GM21737 (cell line): ENCODE results near the gene CNTRL.
"Not testable (repeated sequence)": the region's sequence is repeated elsewhere in the genome, so short reads cannot be mapped to it uniquely, and the experiment has no call there.

Source experiments
- ATAC-seq: cut with Tn5 transposase; IDR thresholded peaks from one replicate; pipeline ENCODE4 v1.9.1; 2021; ENCODE audit warnings: mild to moderate bottlenecking, moderate library complexity; ENCODE audit not compliant: unreplicated experiment

Gene CNTRL

DNA sequence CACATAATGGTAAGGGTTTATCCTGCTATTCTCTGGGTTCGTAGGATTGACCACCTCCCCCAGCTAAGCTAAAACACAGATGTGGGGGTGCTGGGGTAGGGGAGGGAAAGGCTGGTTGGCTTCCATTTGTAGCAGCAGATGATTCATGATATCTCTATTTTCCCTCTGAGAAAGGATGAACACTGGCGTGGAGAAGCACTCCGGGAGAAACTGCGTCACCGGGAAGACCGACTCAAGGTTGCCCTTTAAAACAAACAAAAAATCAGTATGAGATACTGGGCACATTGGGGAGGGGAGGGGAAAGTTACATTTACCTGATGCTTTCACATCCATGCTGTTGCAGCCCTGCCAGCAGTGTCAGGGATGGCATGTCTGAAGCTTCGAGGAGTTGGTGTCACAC lies 98.7 kb downstream of the CNTRL start:
- ATAC-seq, result no peak

- ATAC-seq, result no peak
These were observed 104.1 kb downstream of the CNTRL start for GRCh38 chr9:121178676-121179372.

GRCh38 chr9:121179373-121179721 lies 104.6 kb downstream of the CNTRL start:
- not testable (repeated sequence) for ATAC-seq

DNA sequence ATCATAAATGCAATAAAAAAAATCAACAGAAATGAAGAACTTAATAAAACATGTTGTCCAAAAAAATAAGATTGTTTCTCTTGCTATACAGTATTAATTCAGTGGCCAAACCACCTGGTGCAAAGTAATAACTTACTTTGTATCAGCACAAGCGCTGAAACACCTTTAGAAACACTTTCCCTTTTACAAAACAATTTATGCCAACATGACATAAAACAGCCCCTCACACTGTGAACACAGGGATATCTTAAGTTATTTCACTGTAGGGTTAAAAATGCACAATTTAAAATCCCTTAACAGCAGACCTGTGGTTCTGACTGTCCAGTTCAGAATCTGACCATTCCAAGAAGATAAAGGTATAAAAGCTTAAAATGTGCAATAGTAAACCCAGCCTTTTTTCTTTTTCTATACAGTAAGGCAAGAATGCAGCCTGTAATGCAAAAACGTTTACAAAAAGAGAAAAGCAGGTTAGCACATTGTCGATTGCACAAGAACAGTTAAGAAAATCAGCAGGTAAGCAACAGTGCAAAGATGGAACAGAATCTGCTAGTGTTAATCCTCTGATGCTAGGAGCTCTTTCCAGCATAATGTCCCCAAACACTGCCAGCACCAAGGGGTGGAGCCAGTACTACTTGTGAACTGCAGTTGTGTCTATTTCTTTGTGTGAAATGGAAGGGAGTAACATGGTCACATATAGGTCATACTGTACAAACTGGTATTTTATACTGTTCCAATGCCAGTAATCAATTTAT lies 105.4 kb downstream of the CNTRL start:
- ATAC-seq, result no peak

DNA sequence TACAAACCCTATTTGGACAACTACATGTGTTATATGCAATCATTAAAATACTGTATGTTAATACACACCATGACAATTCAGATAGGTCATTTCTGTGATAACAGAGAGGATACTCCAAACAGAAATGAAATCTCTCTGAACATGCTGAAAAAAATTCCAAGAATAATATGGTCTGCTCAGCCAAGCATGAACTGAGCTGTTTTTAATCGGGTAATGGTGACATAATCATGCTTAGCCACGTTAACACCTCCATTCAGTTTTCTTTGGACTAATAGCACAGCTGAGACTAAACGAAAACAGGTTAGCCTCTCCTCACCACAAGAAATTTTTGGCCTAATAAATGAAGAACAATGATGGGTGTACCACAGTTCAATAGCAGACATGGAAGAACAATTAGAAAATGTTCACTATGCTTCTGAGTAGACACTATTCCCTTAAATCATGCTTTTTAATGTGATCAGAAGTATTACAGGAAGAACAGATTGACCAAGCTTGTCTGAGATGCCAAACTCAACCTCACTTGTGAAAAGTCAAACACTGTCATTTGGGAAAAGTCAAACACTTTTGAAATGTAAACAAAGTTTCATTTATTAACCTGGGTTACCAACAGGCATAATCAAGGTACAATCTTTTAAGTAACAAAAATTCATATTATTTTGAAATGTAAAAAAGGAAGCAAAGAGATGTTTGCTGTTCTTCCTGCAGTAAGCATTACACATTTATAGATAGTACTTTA lies 107.5 kb downstream of the CNTRL start:
- ATAC-seq, result no peak

- ATAC-seq, result no peak
These were observed 108.2 kb downstream of the CNTRL start for GRCh38 chr9:121182989-121183388.

DNA sequence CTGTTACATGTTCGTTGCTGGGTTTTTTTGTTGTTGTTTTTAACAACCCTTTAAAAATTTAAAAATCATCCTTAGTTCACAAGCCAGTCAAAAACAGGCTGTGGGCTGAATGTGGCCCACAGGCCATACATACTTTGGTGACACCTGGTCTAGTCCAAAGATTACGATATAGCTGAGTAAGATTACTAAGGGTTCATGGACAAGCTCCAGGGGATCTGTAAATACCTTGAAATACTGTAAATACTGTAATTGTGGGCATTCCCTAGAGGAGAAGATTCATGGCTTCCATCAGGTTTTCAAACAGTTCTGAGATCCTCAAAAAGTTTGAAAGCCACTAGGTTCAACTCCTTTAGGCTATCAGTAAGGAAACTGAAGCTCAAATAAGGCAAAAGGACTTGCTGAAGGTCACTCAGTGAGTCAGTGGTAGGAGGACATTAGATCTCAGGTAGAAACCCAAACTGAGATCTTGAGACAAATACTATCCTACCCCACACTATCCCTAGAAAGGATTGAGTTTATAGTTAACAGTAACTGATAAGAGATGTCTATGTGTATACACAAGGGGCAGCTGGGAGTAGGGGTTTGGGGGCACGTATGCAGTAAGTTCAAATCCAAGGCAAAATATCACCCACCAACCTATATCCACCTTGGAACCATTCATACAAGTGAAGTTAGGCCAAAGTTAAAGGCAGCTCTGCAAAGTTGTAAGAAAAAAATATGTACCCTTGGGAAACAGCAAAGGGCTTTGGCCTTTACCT lies 109.1 kb downstream of the CNTRL start:
- ATAC-seq, result no peak

GRCh38 chr9:121184463-121184862 lies 109.7 kb downstream of the CNTRL start:
- no peak for ATAC-seq

DNA sequence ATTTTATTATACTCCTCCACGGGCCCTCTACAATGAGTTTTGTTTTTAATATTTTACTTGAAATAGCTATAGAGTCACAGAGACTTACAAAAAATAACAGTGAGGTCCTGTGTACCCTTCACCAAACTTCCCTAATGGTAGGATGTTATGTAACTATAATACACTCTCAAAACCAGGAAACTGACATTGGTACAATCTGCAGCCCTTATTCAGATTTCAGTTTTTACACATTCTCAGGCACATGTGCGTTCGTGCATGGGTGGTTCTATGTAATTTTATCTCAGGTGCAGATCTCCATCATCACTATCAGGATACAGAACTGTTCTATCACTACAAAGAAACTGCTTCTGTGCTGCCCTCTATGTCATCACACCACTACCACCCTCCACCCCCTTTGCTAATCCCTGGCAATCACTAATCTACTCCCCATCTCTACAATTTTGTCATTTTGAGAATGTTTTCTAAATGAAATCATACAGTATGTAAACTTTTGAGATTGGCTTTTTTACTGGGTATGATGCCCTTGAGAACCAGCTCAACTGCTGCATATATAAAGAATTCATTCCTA lies 110.5 kb downstream of the CNTRL start:
- ATAC-seq, result no peak

GRCh38 chr9:121185774-121186403 lies 111.1 kb downstream of the CNTRL start:
- ATAC-seq, result no peak

DNA sequence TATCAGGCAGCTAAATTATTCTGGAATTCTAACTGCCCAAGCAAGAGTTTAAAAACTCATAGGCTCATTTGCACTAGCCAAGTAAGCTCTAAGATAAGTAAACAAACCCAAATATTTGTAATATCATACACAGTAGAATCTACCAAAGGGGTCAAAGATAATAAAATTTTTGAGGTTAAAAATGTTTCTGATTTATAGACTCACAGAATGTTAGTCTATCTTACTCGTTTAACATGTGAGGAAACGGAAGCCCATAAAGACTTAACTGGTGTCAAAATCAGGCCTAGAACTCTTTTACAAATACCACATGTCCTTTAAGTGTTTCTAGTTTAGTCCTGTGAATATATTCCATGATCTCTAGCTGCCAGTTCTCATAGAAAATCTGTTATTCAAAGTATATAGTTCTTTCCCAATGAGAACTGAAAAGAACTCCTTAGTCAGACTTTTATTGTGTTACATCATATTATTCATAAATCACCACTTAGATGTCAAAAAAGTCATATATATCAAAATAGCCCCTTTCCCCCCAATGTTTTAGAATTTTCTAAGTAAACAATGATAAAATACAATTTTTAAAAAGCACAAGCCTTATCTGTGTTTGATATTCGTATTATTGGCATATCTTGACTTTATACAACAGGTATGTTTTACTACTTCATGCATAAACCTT lies 113.0 kb downstream of the CNTRL start:
- no peak for ATAC-seq

GRCh38 chr9:121189006-121189405 lies 114.3 kb downstream of the CNTRL start:
- ATAC-seq, result no peak

DNA sequence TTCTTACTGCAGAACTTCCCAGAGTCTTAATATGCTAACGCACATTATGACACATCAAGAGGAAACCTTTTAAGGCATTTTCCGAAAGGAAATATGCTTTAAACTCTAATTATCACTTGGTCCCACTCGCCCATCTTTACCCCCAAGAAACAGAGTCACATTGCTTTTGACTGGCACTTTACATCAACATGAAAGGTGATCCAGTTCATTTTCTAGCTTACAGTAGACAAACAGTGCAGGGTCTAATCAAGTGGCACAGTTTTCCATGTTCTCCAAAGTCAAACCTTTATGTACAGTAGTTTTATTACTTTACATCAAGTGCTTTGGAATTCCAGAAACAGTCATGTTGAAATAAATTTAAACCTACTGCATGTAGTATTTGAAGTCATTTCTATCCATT lies 114.9 kb downstream of the CNTRL start:
- no peak for ATAC-seq

GRCh38 chr9:121191235-121191634 lies 116.5 kb downstream of the CNTRL start:
- no peak for ATAC-seq

GRCh38 chr9:121192518-121192917 lies 117.8 kb downstream of the CNTRL start:
- ATAC-seq, result no peak

GRCh38 chr9:121192959-121193640 lies 118.3 kb downstream of the CNTRL start:
- ATAC-seq, result no peak

- ATAC-seq, result no peak
These were observed 120.0 kb downstream of the CNTRL start for GRCh38 chr9:121194730-121195129.

- ATAC-seq, result no peak
These were observed 121.6 kb downstream of the CNTRL start for GRCh38 chr9:121196389-121196788.

GRCh38 chr9:121197132-121197531 lies 122.4 kb downstream of the CNTRL start:
- no peak for ATAC-seq
